Muscle of arm (tissue), 12 donors: ENCODE measurements around the gene DCAF11. TPM values are rescaled to one million over a fixed set of nuclear protein-coding genes. Genes with fewer than 3 reads are reported as not detected.

Experiments used
- DNase-seq: peaks from one replicate; pipeline ENCODE4 v3.0.0-alpha.2; 2013
- polyA plus RNA-seq, 12 donors: library from polyadenylated mRNA; unstranded; fragments of 120-200 nt; gene quantifications; one replicate each; pipeline ENCODE4 v1.2.1, GENCODE V29; 2013; ENCODE audit not compliant: insufficient read length in 12 of 12

DCAF11 gene
- polyA plus RNA-seq, 12 donors, result 35.5 to 53.7 (median 40.5) TPM; not detected in 1

DNA sequence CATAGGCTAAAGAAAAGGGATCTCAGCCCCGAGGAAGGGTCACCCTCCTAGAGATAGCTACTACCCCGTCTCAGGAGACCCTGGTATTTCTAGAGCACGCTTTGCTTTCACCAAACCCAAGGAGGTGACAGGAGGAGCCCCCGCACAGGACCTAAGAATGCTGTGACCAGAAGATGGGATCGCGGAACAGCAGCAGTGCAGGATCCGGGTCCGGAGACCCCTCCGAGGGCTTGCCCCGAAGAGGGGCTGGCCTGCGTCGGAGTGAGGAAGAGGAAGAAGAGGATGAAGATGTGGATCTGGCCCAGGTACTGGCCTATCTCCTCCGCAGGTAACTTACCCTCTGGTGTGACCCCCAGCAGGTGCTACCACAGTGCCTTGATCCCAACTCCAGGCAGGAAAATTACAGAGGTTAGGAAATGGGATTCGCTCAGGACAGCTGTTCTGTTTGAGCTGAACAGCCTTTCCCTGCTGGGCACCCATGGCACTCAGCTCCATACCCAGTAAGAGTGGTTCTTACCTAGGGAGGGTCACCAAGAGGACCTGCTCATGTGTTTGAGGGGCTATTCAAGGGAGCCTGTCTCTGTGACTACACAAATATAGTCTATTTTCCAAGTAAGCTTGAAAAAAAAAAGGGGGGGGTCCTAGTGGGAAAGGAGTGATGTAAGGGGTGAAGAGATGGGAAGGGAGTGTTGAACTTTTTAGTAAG, 998 bp downstream of the DCAF11 start:
- DNase-seq, result no peak

GRCh38 chr14:24116128-24116814, 1.7 kb downstream of the DCAF11 start:
- DNase-seq, result no peak

- no peak for DNase-seq
Observed at GRCh38 chr14:24117179-24117578, 2.6 kb downstream of the DCAF11 start.

DNA sequence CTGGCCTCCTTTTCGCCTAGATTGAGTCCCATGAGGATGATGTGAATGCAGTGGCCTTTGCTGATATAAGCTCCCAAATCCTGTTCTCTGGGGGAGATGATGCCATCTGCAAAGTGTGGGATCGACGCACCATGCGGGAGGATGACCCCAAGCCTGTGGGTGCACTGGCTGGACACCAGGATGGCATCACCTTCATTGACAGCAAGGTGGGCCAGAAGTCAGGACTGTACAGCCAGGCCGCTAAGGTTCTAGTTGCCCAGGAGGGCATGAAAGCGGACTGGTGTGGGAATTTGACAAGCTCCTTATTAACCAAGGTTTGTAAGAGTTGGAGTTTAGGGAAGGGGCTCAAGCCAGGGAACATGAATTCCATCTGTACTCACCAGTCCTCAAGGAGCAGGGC, 5.1 kb downstream of the DCAF11 start:
- no peak for DNase-seq

DNA sequence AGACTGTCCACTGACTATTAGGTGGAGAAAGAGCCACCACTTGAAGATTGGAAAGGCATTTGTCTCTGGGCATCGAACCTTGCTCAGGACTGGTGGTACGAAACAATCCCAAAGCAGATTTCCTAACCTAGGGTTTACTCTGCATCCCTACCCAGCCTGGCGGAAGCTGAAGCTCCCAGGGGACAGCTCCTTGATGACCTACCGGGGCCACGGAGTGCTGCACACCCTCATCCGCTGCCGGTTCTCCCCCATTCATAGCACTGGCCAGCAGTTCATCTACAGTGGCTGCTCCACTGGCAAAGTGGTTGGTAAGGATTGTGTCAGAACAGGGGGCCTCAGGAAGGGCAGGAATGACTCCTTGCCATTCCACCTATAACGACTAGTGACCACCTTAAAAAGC, 6.6 kb downstream of the DCAF11 start:
- no peak for DNase-seq

GRCh38 chr14:24122416-24122815, 7.8 kb downstream of the DCAF11 start:
- no peak for DNase-seq

GRCh38 chr14:24122898-24123297, 8.3 kb downstream of the DCAF11 start:
- no peak for DNase-seq

DNA sequence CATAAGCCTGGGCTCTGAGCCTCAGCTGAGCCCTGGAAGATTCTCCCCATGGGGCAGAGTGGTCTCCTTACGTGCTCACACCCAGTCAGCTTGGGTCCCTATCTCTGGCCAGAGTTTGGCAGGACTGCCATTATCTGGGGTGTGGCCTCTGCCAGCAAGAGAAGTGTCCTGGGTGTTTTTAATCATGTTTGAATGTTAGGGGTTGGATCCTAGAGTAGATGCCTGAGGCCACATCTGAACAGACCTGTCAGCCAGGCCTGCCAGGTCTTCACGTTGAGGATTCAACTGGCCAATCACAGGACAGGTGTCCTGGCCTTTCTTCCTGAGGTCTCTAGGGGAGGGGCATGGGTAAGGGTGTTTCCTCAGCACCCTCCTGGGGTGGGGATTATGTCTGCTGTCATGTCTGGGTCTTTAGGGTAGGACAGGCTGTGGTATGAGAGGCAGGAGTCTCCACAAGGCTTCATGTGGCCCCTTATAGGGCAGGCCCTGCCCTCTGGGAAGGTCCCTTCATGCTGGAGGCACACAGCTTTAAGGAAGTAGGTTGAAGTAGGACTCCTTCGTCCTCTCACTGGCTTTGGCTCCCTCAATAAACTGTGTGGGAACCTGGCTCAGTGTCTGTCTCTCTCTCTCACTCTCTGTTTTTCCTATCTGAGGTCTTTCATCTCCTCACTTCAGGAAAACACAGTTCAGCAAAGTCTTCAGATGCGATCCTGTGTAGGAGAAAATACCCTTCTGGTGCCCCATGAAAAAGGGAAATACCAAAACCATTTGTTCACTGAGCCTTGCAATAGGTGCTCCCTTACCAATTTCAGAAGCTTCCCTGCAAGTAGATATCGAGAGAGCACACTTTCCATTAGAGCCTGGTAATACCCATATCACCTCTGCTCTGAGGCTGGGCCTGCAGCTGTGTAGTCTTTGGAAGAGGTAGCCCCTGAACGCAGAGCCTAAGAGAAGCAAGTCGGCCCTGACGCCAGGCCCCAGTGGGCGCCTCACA, 9.1 kb downstream of the DCAF11 start:
- DNase-seq, result no peak

DNA sequence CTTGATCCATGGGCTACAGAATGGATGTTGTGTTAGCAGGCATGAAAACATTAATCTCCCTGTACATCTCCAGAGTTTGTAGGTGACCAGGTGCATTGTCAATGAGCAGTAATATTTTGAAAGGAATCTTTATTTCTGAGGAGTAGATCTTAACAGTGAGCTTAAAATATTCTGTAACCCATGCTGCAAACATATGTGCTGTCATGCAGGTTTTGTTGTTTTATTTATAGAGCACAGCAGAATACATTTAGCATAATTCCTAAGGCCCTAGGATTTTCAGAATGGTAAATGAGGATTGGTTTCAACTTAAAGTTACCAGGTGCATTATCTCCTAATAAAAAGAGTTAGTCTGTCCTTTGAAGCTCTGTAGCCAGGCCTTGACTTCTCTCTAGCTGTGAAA, 12.4 kb downstream of the DCAF11 start:
- no peak for DNase-seq

GRCh38 chr14:24127673-24128072, 13.1 kb downstream of the DCAF11 start:
- DNase-seq, result no peak

DNA sequence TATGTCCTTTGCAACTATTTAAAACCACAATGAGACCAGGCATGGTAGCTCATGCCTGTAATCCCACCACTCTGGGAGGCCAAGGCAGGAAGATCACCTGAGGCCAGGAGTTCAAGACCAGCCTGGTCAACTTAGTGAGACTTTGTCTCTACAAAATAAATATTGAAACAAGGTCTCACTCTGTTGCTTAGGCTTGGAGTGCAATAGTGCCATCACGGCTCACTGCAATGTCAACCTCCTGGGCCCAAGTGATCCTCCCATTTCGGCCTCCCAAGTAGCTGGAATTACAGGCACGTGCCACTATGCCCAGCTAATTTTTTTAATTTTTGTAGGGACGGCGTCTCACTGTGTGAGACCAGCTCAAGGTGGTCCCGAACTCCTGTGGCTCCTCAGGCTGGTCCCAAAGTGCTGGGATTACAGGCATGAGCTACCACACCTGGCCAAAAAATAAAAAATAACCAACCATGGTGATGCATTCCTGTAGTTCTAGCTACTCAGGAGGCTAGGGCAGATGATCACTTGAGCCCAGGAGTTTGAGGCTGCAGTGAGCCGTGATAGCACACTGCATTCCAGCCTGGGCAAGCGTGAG, 14.9 kb downstream of the DCAF11 start:
- DNase-seq, result no peak

- no peak for DNase-seq
Observed at GRCh38 chr14:24130380-24130716, 15.8 kb downstream of the DCAF11 start, which contains the start of gene FITM1. Gene FITM1, plus strand, starts transcription at chr14:24130659. Its CDS starts 905 bp downstream, at chr14:24131564.

DNA sequence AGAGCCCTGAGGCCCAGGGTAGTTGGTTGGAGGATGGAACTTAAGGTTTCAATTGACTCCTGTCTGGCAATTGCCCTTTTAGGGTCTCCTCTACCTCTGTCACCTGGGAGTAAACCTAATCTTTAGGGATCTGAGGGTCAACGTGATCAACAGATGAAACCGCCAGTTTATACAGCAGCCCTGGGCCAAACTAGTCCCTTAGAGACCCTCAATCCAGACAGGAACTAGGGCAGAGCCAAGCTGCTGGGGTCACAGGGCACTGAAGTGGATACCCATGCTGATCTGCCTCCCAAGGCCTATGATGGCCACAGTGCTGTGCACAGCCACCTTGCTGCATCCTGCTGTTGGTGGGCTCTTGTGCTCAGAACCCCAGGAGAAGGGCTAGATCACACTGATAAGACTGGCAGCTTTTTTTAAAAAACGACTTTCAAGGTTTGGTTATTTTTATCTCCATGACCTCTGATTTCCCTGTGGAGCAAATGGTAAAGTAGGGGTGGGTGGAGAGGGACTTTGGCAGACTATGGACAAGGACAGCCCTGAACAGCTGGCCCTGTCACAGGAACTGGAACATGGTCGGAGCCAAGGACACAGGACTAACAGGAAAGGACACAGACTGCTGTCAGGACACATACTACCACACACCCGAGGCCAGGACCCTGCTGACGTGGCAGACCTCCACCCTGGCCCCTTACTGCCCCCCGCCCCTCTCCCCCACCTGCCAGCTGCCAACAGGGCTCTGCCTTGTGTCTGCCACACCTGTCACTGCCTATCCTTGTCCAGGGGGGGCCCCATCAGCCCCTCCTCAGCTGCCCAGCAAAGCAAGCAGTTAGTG, 16.4 kb downstream of the DCAF11 start:
- DNase-seq, result peak; percentile 64

- DNase-seq, result no peak
Observed at GRCh38 chr14:24131549-24131966, 17.0 kb downstream of the DCAF11 start.

DNA sequence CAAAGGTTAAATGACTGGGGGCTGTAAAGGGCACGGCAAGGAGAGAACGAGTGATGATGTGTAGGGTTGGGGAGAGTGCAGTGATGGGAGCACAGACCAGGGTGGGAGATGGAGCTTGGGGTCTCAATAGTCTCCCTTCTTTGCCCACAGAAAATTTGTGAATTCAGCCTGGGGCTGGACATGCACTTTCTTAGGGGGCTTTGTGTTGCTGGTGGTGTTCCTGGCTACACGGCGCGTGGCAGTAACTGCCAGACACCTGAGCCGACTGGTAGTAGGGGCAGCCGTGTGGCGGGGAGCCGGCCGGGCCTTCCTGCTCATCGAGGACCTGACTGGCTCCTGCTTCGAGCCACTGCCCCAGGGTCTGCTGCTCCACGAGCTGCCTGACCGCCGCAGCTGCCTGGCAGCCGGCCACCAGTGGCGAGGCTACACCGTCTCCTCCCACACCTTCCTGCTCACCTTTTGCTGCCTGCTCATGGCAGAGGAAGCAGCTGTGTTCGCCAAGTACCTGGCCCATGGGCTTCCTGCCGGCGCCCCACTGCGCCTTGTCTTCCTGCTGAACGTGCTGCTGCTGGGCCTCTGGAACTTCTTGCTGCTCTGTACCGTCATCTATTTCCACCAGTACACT, 17.6 kb downstream of the DCAF11 start:
- DNase-seq, result no peak

- no peak for DNase-seq
Observed at GRCh38 chr14:24132976-24133375, 18.4 kb downstream of the DCAF11 start.

GRCh38 chr14:24133735-24134134, 19.2 kb downstream of the DCAF11 start:
- DNase-seq, result no peak

GRCh38 chr14:24135584-24135833, 20.9 kb downstream of the DCAF11 start:
- DNase-seq, result no peak

- peak; percentile 90 for DNase-seq
Observed at GRCh38 chr14:24135834-24136683, 21.5 kb downstream of the DCAF11 start, which contains the start of gene PSME1. Gene PSME1, plus strand, starts transcription at chr14:24136194. Its CDS starts 69 bp downstream, at chr14:24136263.
